ENCODE data around the gene CAPN3.

DNA sequence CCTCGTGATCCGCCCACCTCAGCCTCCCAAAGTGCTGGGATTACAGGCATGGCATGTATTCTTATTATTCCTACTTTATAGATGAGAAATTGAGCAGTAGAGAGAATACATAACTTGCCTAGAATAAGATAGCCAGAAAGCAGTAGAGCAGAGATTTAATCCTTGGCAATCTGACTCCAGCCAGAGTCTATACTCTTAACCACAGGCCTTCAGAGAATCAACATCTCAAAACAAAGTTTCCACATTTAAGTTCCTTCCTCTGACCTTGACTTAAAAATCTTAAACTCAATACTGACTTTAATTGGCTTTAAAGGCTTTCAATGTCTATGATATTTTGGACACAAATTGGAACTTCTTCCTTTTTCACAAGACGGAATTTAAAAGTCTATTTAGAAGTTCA is 94.5 kb downstream of the CAPN3 start:
- TF ChIP-seq CTCF (IDR thresholded peaks at IDR 0.05), result no peak
- TF ChIP-seq POLR2A (IDR thresholded peaks at IDR 0.05), result no peak
